Gastroesophageal sphincter (tissue), 3 donors: ENCODE results near the gene NRXN2.

ENCODE experiments used
- EP300 ChIP-seq: sonication (generic); formaldehyde crosslinking; IDR thresholded peaks from one replicate; pipeline ENCODE4 v1.6.1; 2017; ENCODE audit warnings: antibody characterized with exemption, mild to moderate bottlenecking
- POLR2A ChIP-seq, 2 donors: fragments of 450-650 bp; IDR thresholded peaks; one replicate each; pipeline ENCODE4 v1.6.1; 2017; ENCODE audit warnings: antibody characterized with exemption in 2 of 2, mild to moderate bottlenecking in 2 of 2, moderate library complexity in 1 of 2
- POLR2AphosphoS5 ChIP-seq: sonication (generic); formaldehyde crosslinking; IDR thresholded peaks from one replicate; pipeline ENCODE4 v1.6.1; 2017; ENCODE audit warnings: antibody characterized with exemption
- TF ChIP-seq, protein P1 (sequence below), 4 experiments: fragments of 200-600 bp in 2 of 4; fragments of 450-650 bp in 2 of 4; sonication (generic) in 1 of 4; IDR thresholded peaks; one replicate each; pipeline ENCODE4 v1.5.1; 2017 to 2019; ENCODE audit warnings: antibody characterized with exemption in 4 of 4, mild to moderate bottlenecking in 2 of 4, moderate library complexity in 2 of 4

GRCh38 chr11:64746486-64746885, 23.5 kb upstream of the NRXN2 start:
- TF ChIP-seq, protein P1, sequence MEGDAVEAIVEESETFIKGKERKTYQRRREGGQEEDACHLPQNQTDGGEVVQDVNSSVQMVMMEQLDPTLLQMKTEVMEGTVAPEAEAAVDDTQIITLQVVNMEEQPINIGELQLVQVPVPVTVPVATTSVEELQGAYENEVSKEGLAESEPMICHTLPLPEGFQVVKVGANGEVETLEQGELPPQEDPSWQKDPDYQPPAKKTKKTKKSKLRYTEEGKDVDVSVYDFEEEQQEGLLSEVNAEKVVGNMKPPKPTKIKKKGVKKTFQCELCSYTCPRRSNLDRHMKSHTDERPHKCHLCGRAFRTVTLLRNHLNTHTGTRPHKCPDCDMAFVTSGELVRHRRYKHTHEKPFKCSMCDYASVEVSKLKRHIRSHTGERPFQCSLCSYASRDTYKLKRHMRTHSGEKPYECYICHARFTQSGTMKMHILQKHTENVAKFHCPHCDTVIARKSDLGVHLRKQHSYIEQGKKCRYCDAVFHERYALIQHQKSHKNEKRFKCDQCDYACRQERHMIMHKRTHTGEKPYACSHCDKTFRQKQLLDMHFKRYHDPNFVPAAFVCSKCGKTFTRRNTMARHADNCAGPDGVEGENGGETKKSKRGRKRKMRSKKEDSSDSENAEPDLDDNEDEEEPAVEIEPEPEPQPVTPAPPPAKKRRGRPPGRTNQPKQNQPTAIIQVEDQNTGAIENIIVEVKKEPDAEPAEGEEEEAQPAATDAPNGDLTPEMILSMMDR (IDR thresholded peaks at IDR 0.05), result no peak
- TF ChIP-seq POLR2A (IDR thresholded peaks at IDR 0.05) (no peak), POLR2AphosphoS5 (no peak), EP300 (no peak)
